IMR-90 (cell line): ENCODE results near the gene INCENP. TPM values are rescaled to one million over a fixed set of nuclear protein-coding genes. Genes with fewer than 3 reads are reported as not detected.

Source experiments
- ATAC-seq: fragments of 200-7000 bp; cut with Tn5 transposase; 2 replicates; pipeline ENCODE4 v1.9.1; 2020; ENCODE audit warnings: low read depth, mild to moderate bottlenecking, moderate library complexity
- BruUV-seq: library from RNA; stranded (reverse); fragments of 400-500 nt; replicated peaks from 2 replicates; lab custom pipeline; 2021; lab: Mats Ljungman, UMichigan
- CTCF ChIA-PET: fragments of 300-600 bp; formaldehyde crosslinking; extraction: SDS; loops from one replicate; lab custom pipeline; 2021; ENCODE audit warnings: antibody characterized with exemption; lab: Yijun Ruan, JAX
- POLR2A ChIA-PET: fragments of 300-600 bp; sonication (Branson Sonifier 250); formaldehyde crosslinking; loops from one replicate; lab custom pipeline; 2022; ENCODE audit warnings: antibody characterized with exemption; ENCODE audit not compliant: unreplicated experiment; lab: Charles Lee
- DNase-seq: peaks from one replicate; pipeline ENCODE4 v3.0.0; 2013
- H2AFZ ChIP-seq: replicated peaks from 2 replicates; pipeline ENCODE3; 2013; ENCODE audit warnings: low read length, mild to moderate bottlenecking; ENCODE audit not compliant: poor library complexity
- H2AK5ac ChIP-seq: 2 replicates; pipeline ENCODE4 v1.6.1; 2013; ENCODE audit warnings: low read depth, low read length, inconsistent platforms
- H2AK9ac ChIP-seq: replicated peaks from 2 replicates; pipeline ENCODE3; 2013; ENCODE audit warnings: mild to moderate bottlenecking, low read depth, low read length, moderate library complexity; ENCODE audit not compliant: poor library complexity
- H2BK120ac ChIP-seq: 2 replicates; pipeline ENCODE4 v1.6.1; 2013; ENCODE audit warnings: low read depth, low read length, inconsistent platforms
- H2BK15ac ChIP-seq: 3 replicates; pipeline ENCODE4 v1.6.1; 2013; ENCODE audit warnings: low read depth, low read length, inconsistent platforms
- H2BK20ac ChIP-seq: 2 replicates; pipeline ENCODE4 v1.6.1; 2013; ENCODE audit warnings: low read depth, mild to moderate bottlenecking, inconsistent platforms, low read length, moderate library complexity
- H2BK5ac ChIP-seq: 2 replicates; pipeline ENCODE4 v1.6.1; 2013; ENCODE audit warnings: mild to moderate bottlenecking, low read depth, low read length, inconsistent platforms; ENCODE audit not compliant: poor library complexity, severe bottlenecking
- H3K14ac ChIP-seq: replicated peaks from 2 replicates; pipeline ENCODE4 v1.6.1; 2013; ENCODE audit warnings: low read depth, low read length, inconsistent platforms
- H3K18ac ChIP-seq: 2 replicates; pipeline ENCODE4 v1.6.1; 2013; ENCODE audit warnings: low read depth, low read length, control low read depth
- H3K23ac ChIP-seq: 2 replicates; pipeline ENCODE4 v1.6.1; 2013; ENCODE audit warnings: low read depth, low read length, inconsistent platforms
- H3K27ac ChIP-seq: 2 replicates; pipeline ENCODE4 v1.5.1; 2013; ENCODE audit warnings: mild to moderate bottlenecking, control low read depth, low read length; ENCODE audit not compliant: insufficient read depth
- H3K27me3 ChIP-seq: 2 replicates; pipeline ENCODE4 v1.6.1; 2013; ENCODE audit warnings: low read length; ENCODE audit not compliant: control insufficient read depth, insufficient read depth
- H3K36me3 ChIP-seq: 2 replicates; pipeline ENCODE4 v1.6.1; 2013; ENCODE audit warnings: low read length, mixed read lengths; ENCODE audit not compliant: control insufficient read depth, insufficient read depth
- H3K4ac ChIP-seq: 2 replicates; pipeline ENCODE4 v1.6.1; 2013; ENCODE audit warnings: low read depth, low read length, inconsistent platforms
- H3K4me1 ChIP-seq: 2 replicates; pipeline ENCODE4 v1.6.1; 2013; ENCODE audit warnings: low read length, mixed read lengths; ENCODE audit not compliant: control insufficient read depth, insufficient read depth
- H3K4me2 ChIP-seq: 2 replicates; pipeline ENCODE4 v1.6.1; 2013; ENCODE audit warnings: low read depth, mild to moderate bottlenecking, control low read depth, low read length, moderate library complexity
- H3K4me3 ChIP-seq: 2 replicates; pipeline ENCODE4 v1.5.1; 2013; ENCODE audit warnings: low read depth, mild to moderate bottlenecking, control low read depth, low read length, moderate library complexity; ENCODE audit not compliant: insufficient read depth
- H3K56ac ChIP-seq: 2 replicates; pipeline ENCODE4 v1.6.1; 2013; ENCODE audit warnings: low read length, inconsistent platforms; ENCODE audit not compliant: insufficient read depth; ENCODE audit errors: extremely low read depth
- H3K79me1 ChIP-seq, 2 experiments: 2 replicates each; pipeline ENCODE4 v1.6.1; 2013; ENCODE audit warnings: low read length in 2 of 2, inconsistent platforms in 1 of 2, low read depth in 1 of 2
- H3K9ac ChIP-seq: 2 replicates; pipeline ENCODE4 v1.6.1; 2013; ENCODE audit warnings: low read depth, low read length, control low read depth
- H3K9me1 ChIP-seq: 2 replicates; pipeline ENCODE4 v1.6.1; 2013; ENCODE audit warnings: low read length, inconsistent platforms; ENCODE audit not compliant: insufficient read depth
- H3K9me3 ChIP-seq: 2 replicates; pipeline ENCODE4 v1.6.1; 2013; ENCODE audit warnings: low read length; ENCODE audit not compliant: control insufficient read depth, insufficient read depth
- H4K20me1 ChIP-seq: 2 replicates; pipeline ENCODE4 v1.6.1; 2013; ENCODE audit warnings: low read length, inconsistent platforms; ENCODE audit not compliant: insufficient read depth
- H4K5ac ChIP-seq: 2 replicates; pipeline ENCODE4 v1.6.1; 2013; ENCODE audit warnings: mild to moderate bottlenecking, low read depth, low read length, control low read depth
- H4K8ac ChIP-seq, 2 experiments: 2 replicates each; pipeline ENCODE4 v1.6.1; 2013; ENCODE audit warnings: low read depth in 2 of 2, low read length in 2 of 2, control low read depth in 1 of 2, inconsistent platforms in 1 of 2
- H4K91ac ChIP-seq: 2 replicates; pipeline ENCODE4 v1.6.1; 2013; ENCODE audit warnings: low read depth, low read length, inconsistent platforms; ENCODE audit not compliant: insufficient read depth
- BHLHE40 ChIP-seq: fragments of 150-350 bp; IDR thresholded peaks from 2 replicates; pipeline ENCODE4 v1.6.1; 2016; ENCODE audit warnings: mild to moderate bottlenecking, low read depth, low read length
- CEBPB ChIP-seq: IDR thresholded peaks from 2 replicates; pipeline ENCODE4 v1.6.1; 2012; ENCODE audit warnings: low read depth, low read length, improper control_type of control experiment
- CHD1 ChIP-seq: IDR thresholded peaks from 2 replicates; pipeline ENCODE4 v1.6.1; 2012; ENCODE audit warnings: low read depth, low read length, improper control_type of control experiment
- FOS ChIP-seq: fragments of 150-350 bp; IDR thresholded peaks from 2 replicates; pipeline ENCODE4 v1.6.1; 2016; ENCODE audit warnings: low read depth, low read length
- MAFK ChIP-seq: IDR thresholded peaks from 2 replicates; pipeline ENCODE4 v1.6.1; 2012; ENCODE audit warnings: low read depth, low read length, improper control_type of control experiment
- MAZ ChIP-seq: IDR thresholded peaks from 2 replicates; pipeline ENCODE4 v1.6.1; 2012; ENCODE audit warnings: low read depth, mild to moderate bottlenecking, low read length, improper control_type of control experiment, moderate library complexity, borderline replicate concordance
- MXI1 ChIP-seq: IDR thresholded peaks from 2 replicates; pipeline ENCODE4 v1.6.1; 2012; ENCODE audit warnings: low read depth, mild to moderate bottlenecking, low read length, moderate library complexity, borderline replicate concordance
- NFE2L2 ChIP-seq: fragments of 150-350 bp; IDR thresholded peaks from 2 replicates; pipeline ENCODE4 v1.6.1; 2016; ENCODE audit warnings: low read depth, mild to moderate bottlenecking, low read length
- POLR2A ChIP-seq: IDR thresholded peaks from 2 replicates; pipeline ENCODE4 v1.6.1; 2012; ENCODE audit warnings: mild to moderate bottlenecking, low read depth, low read length
- RAD21 ChIP-seq: IDR thresholded peaks from 2 replicates; pipeline ENCODE4 v1.6.1; 2012; ENCODE audit warnings: low read length, improper control_type of control experiment
- RCOR1 ChIP-seq: IDR thresholded peaks from 2 replicates; pipeline ENCODE4 v1.6.1; 2012; ENCODE audit warnings: mild to moderate bottlenecking, low read length, improper control_type of control experiment; ENCODE audit not compliant: insufficient replicate concordance
- SMC3 ChIP-seq: fragments of 150-350 bp; IDR thresholded peaks from 2 replicates; pipeline ENCODE4 v1.6.1; 2016; ENCODE audit warnings: low read depth, mild to moderate bottlenecking, antibody characterized with exemption, low read length, moderate library complexity
- WGBS, 2 experiments: methylation state at CpG; one replicate each; pipeline versions ENCODE4 v1.1.5 to v1.1.7; 2013; ENCODE audit warnings: missing lambda C conversion rate in 2 of 2; ENCODE audit not compliant: insufficient read length in 1 of 2; ENCODE audit errors: extremely low coverage in 2 of 2; 5-methylcytosine and 5-hydroxymethylcytosine counted together
- dilution Hi-C: fragments of 300-500 bp; cut with HindIII; formaldehyde crosslinking; loops from one replicate; pipeline ENCODE4 v1.14.3; 2018; ENCODE audit warnings: low sequenced_read_pairs; ENCODE audit not compliant: unreplicated experiment
- in situ Hi-C: fragments of 300-500 bp; cut with MboI; formaldehyde crosslinking; loops from 3 replicates; pipeline ENCODE4 v1.14.3; 2019; ENCODE audit warnings: low sequenced_read_pairs, inconsistent platforms, mixed read lengths
- intact Hi-C: fragments of 100-400 bp; cut with micrococcal nuclease; formaldehyde crosslinking; loops from 2 replicates; pipeline ENCODE4 v1.10.0; 2022
- polyA plus RNA-seq, 3 experiments: library from polyadenylated mRNA; depleted of rRNA; stranded (reverse); fragments of >200 nt; gene quantifications; 2 replicates each; pipeline ENCODE4 v1.2.3, GENCODE V29; 2012; ENCODE audit warnings: low replicate concordance in 1 of 3
- total RNA-seq: library from RNA; depleted of rRNA; stranded (reverse); fragments of >200 nt; gene quantifications from 2 replicates; pipeline ENCODE4 v1.2.3, GENCODE V29; 2012
- TF ChIP-seq, protein P1 (sequence below): conservative IDR thresholded peaks from 2 replicates; pipeline ENCODE4 v1.5.1; 2012; ENCODE audit warnings: mild to moderate bottlenecking, low read depth, low read length, improper control_type of control experiment
- TF ChIP-seq, protein P2 (sequence below): fragments of 150-350 bp; IDR thresholded peaks from 2 replicates; pipeline ENCODE4 v1.6.1; 2017; ENCODE audit warnings: mild to moderate bottlenecking, antibody characterized with exemption, low read length, low read depth
- TF ChIP-seq, protein P3 (sequence below): fragments of 150-350 bp; IDR thresholded peaks from 2 replicates; pipeline ENCODE4 v1.6.1; 2016; ENCODE audit warnings: low read depth, mild to moderate bottlenecking, low read length, moderate library complexity, borderline replicate concordance

Gene INCENP
- total and polyA plus RNA-seq, 2 of the 4 experiments (the other 2 are of a cell fraction): 18.6 to 23.8 TPM

DNA sequence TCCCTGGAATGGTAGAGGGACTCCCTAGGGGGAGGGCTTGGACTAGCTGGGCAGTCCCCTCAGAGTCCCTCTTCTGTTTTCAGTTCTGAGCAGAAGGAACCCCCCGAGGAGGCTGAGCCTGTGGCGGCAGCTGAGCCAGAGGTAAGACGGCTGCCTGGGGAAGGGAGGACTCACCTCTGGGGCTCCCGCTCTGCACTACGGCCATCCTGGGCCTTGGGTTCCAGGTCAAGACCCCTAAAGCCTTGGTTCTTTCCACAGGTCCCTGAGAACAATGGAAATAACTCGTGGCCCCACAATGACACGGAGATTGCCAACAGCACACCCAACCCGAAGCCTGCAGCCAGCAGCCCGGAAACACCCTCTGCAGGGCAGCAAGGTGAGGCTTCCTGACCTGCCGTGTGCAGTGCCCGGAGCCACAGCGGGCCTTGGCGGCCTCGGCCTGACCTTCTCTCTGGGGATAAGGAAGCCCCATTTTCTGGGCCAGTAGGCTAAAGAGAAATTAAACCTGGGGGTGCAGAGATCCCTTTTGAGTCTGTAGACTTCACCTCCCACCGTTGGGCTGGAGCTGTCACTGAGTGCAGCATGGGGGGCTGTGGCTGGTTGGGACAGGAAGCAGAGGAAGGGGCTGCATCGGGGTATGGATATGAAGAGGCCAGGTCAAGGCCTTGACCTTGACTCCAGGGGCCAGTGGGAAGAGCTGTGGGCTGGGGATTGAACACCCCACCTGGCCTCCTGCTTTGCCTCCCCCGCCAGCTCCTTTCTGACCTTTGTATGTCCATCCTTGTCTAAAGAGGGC is 15.0 kb downstream of the INCENP start:
- H3K18ac ChIP-seq: no peak overlapping the region
- H2BK5ac ChIP-seq: no peak overlapping the region
- ChIA-PET POLR2A (no interaction called here), CTCF (no interaction called here)
- ATAC-seq (no peak), DNase-seq (no peak)
- H4K20me1 ChIP-seq: no peaks in the 10 kb centered on the region; the same call in none of the 2 replicates
- H2AK9ac ChIP-seq: no peak overlapping the region
- no peak overlapping the region for H4K8ac ChIP-seq
- peaks cover 6% of the 10 kb centered on the region; the same call in 1 of the 2 replicates for H3K9me1 ChIP-seq
- H3K79me1 ChIP-seq: peaks cover 13 to 36% of the 10 kb centered on the region in 2 experiments
- no peak overlapping the region for H3K27ac ChIP-seq
- no peak overlapping the region for H2BK20ac ChIP-seq
- no peak overlapping the region for H3K4me3 ChIP-seq
- H2AFZ ChIP-seq: no peak overlapping the region
- no TSS peak for BruUV-seq
- no peak overlapping the region for H2AK5ac ChIP-seq
- no peak overlapping the region for H3K56ac ChIP-seq
- H4K91ac ChIP-seq: no peak overlapping the region
- no peak overlapping the region for H3K4ac ChIP-seq
- no peak overlapping the region for H4K5ac ChIP-seq
- no peak overlapping the region for H3K14ac ChIP-seq
- WGBS, 2 experiments: 98% methylated on average over 5 of the region's 17 CpGs; no CpG with 5 or more reads in 1 of the 2 experiments
- H3K36me3 ChIP-seq: peaks cover 34% of the 10 kb centered on the region
- H3K4me2 ChIP-seq: no peak overlapping the region
- no peak overlapping the region for H2BK120ac ChIP-seq
- no peak overlapping the region for H2BK15ac ChIP-seq
- dilution Hi-C loops (no loop called here), intact Hi-C loops (no loop called here), in situ Hi-C loops (no loop called here)
- no peak overlapping the region for H3K9ac ChIP-seq
- H3K9me3 ChIP-seq: no peaks in the 10 kb centered on the region
- no peak overlapping the region for H3K23ac ChIP-seq
- H3K4me1 ChIP-seq: no peaks in the 10 kb centered on the region
- H3K27me3 ChIP-seq: no peaks in the 10 kb centered on the region
- TF ChIP-seq CEBPB (no peak), MXI1 (no peak), NFE2L2 (no peak), MAFK (no peak), RAD21 (no peak), SMC3 (no peak), BHLHE40 (no peak), POLR2A (no peak), CHD1 (no peak), RCOR1 (no peak), FOS (no peak), MAZ (no peak)
- TF ChIP-seq, protein P1, sequence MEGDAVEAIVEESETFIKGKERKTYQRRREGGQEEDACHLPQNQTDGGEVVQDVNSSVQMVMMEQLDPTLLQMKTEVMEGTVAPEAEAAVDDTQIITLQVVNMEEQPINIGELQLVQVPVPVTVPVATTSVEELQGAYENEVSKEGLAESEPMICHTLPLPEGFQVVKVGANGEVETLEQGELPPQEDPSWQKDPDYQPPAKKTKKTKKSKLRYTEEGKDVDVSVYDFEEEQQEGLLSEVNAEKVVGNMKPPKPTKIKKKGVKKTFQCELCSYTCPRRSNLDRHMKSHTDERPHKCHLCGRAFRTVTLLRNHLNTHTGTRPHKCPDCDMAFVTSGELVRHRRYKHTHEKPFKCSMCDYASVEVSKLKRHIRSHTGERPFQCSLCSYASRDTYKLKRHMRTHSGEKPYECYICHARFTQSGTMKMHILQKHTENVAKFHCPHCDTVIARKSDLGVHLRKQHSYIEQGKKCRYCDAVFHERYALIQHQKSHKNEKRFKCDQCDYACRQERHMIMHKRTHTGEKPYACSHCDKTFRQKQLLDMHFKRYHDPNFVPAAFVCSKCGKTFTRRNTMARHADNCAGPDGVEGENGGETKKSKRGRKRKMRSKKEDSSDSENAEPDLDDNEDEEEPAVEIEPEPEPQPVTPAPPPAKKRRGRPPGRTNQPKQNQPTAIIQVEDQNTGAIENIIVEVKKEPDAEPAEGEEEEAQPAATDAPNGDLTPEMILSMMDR: no peak
- TF ChIP-seq, protein P2, sequence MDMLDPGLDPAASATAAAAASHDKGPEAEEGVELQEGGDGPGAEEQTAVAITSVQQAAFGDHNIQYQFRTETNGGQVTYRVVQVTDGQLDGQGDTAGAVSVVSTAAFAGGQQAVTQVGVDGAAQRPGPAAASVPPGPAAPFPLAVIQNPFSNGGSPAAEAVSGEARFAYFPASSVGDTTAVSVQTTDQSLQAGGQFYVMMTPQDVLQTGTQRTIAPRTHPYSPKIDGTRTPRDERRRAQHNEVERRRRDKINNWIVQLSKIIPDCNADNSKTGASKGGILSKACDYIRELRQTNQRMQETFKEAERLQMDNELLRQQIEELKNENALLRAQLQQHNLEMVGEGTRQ: no peak
- TF ChIP-seq, protein P3, sequence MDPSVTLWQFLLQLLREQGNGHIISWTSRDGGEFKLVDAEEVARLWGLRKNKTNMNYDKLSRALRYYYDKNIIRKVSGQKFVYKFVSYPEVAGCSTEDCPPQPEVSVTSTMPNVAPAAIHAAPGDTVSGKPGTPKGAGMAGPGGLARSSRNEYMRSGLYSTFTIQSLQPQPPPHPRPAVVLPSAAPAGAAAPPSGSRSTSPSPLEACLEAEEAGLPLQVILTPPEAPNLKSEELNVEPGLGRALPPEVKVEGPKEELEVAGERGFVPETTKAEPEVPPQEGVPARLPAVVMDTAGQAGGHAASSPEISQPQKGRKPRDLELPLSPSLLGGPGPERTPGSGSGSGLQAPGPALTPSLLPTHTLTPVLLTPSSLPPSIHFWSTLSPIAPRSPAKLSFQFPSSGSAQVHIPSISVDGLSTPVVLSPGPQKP: no peak
